NOMO-1 treated with dmso at 0.1 percent for 144 hours (cell line): ENCODE measurements around the gene RHOXF1.
"Not testable (repeated sequence)": the region's sequence is repeated elsewhere in the genome, so short reads cannot be mapped to it uniquely, and the experiment has no call there.

Source experiments
- DNase-seq: peaks from one replicate; lab custom pipeline; 2025; ENCODE audit not compliant: unreplicated experiment; lab: John Stamatoyannopoulos, UW

The RHOXF1 gene

GRCh38 chrX:120087289-120088017 is 28.3 kb downstream of the RHOXF1 start:
- no peak for DNase-seq

- not testable (repeated sequence) for DNase-seq
Observed at GRCh38 chrX:120085553-120086185, 30.0 kb downstream of the RHOXF1 start.

- not testable (repeated sequence) for DNase-seq
Observed at GRCh38 chrX:120077590-120077989, 38.1 kb downstream of the RHOXF1 start, which contains the start of gene RHOXF2B. RHOXF2B (minus strand) TSS chrX:120077690; CDS start chrX:120077552, 138 bp downstream.

- DNase-seq, result not testable (repeated sequence)
Observed at GRCh38 chrX:120066169-120066568, 49.5 kb downstream of the RHOXF1 start.
